COLO668 (cell line): Measurements from ENCODE around the gene MAZ.
A peak's percentile ranks its signal among the peaks of the same experiment; 100 is the strongest.

ENCODE experiments used
- DNase-seq: peaks from one replicate; lab custom pipeline; 2025; ENCODE audit not compliant: unreplicated experiment; lab: John Stamatoyannopoulos, UW

MAZ gene

GRCh38 chr16:29809031-29809747, 2.9 kb downstream of the MAZ start:
- no peak for DNase-seq

GRCh38 chr16:29809850-29810698, 3.7 kb downstream of the MAZ start:
- peak; percentile 15 for DNase-seq

- no peak for DNase-seq
Observed at GRCh38 chr16:29810699-29811169, 4.4 kb downstream of the MAZ start.

- peak; percentile 92 for DNase-seq
Observed at GRCh38 chr16:29811170-29811895, 5.0 kb downstream of the MAZ start.

GRCh38 chr16:29811896-29812665, 5.8 kb downstream of the MAZ start, which contains the start of gene PRRT2:
TSS of gene PRRT2 (plus strand) at chr16:29812193. CDS start at chr16:29813055, 862 bp downstream.
- peak; percentile 54 for DNase-seq

GRCh38 chr16:29812754-29813643, 6.7 kb downstream of the MAZ start:
- DNase-seq: no peak

- DNase-seq: no peak
Observed at GRCh38 chr16:29813644-29814562, 7.6 kb downstream of the MAZ start.

GRCh38 chr16:29814592-29814991, 8.3 kb downstream of the MAZ start:
- no peak for DNase-seq

- DNase-seq: peak; percentile 54
Observed at GRCh38 chr16:29815032-29815721, 8.8 kb downstream of the MAZ start.

GRCh38 chr16:29815793-29816693, 9.7 kb downstream of the MAZ start, which contains the start of gene PAGR1:
TSS of gene PAGR1 (plus strand) at chr16:29816152. CDS start at chr16:29816526, 374 bp downstream.
- peak; percentile 98 for DNase-seq

GRCh38 chr16:29816694-29817441, 10.5 kb downstream of the MAZ start:
- peak; percentile 67 for DNase-seq

- no peak for DNase-seq
Observed at GRCh38 chr16:29818082-29818481, 11.8 kb downstream of the MAZ start.

GRCh38 chr16:29819506-29819905, 13.2 kb downstream of the MAZ start:
- peak; percentile 15 for DNase-seq

GRCh38 chr16:29820271-29820701, 14.0 kb downstream of the MAZ start, which contains the start of gene MVP:
TSS of gene MVP (plus strand) at chr16:29820462. CDS start at chr16:29830550, 10,088 bp downstream.
- peak; percentile 75 for DNase-seq

- peak; percentile 44 for DNase-seq
Observed at GRCh38 chr16:29820730-29821642, 14.7 kb downstream of the MAZ start.
